Right ventricle myocardium inferior (tissue), 1 donor: ENCODE results near the gene SH3BP1. TPM values are rescaled to one million over a fixed set of nuclear protein-coding genes. Genes with fewer than 3 reads are reported as not detected.

ENCODE experiments used
- ATAC-seq: fragments of 200-7000 bp; cut with Tn5 transposase; one replicate; pipeline ENCODE4 v1.9.1; 2020; ENCODE audit warnings: mild to moderate bottlenecking, moderate library complexity
- DNase-seq: peaks from one replicate; pipeline ENCODE4 v3.0.0; 2021; ENCODE audit errors: missing footprints
- intact Hi-C: fragments of 100-400 bp; cut with DNase I; formaldehyde crosslinking; loops from one replicate; pipeline ENCODE4 v1.11.0; 2022
- total RNA-seq: library from RNA; stranded (reverse); fragmentation: NEBNext Ultra II Directional; extraction: Animal tissue kit (Norgen Biotek cat#: 25700); gene quantifications from one replicate; pipeline ENCODE4 v1.2.1, GENCODE V29; 2021
- donor health status: DM: no; HTN: yes; CAD: no; lungs with severe emphysema.

The SH3BP1 gene
- total RNA-seq, 1 donor from 2014 or later, result 1.5 TPM

DNA sequence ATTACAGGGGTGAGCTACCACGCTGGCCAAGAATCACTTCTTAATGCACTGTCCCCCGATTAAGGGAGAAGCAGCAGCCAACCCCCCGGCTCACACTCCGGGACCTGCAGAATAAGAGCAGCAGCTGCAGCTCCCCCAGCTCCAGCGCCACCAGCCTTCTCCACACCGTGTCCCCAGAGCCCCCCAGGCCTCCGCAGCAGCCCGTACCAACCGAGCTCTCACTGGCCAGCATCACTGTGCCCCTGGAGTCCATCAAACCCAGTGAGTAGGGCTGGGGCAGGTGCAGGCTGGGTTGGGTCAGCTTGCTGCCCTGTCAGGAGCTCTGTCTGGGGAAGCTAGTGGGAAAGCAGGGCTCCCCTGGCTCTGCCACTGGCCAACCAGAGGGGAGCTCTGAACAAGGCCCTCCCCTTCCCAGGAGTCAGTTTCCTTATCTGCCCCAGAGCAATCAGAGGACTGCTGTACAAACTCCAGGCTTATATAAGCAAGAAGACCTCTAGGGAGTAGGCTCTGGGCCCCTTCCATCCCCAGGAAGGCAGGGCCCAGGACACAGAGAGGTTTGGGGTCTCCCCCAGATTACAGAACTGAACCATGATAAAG is 8.5 kb upstream of the SH3BP1 start:
- intact Hi-C loops, result no loop called here
- ATAC-seq, result no peak
- DNase-seq, result peak; percentile 55

DNA sequence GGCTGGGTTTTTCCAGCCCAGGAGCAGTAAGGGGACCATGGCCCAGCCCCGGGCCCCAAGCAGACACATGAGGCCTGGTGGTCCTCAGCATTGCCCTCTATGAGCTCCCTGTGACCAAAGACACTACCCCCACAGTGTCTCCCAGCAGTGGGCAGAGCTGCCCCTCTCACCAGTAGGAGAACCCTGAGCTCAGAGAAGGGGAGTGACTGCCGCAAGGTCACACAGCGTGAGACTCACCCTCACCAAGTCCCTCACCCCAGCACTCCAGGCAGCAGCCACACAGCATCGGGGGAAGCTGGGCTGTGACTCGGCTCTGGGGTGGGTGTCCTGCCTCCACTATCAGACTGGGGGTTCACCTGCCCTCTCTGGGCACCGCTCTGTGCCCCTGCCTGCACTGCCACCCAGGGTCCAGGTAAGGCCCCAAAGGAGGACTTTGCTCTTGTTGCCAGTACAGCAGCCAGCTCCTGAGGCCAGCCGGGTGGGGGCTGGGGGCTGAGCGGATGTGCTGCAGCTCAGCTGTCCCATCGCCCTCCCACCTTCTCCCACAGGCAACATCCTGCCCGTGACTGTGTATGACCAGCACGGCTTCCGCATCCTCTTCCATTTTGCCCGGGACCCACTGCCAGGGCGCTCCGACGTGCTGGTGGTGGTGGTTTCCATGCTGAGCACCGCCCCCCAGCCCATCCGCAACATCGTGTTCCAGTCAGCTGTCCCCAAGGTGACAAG is 7.9 kb upstream of the SH3BP1 start:
- intact Hi-C loops, result no loop called here
- ATAC-seq (no peak), DNase-seq (peak; percentile 69)

DNA sequence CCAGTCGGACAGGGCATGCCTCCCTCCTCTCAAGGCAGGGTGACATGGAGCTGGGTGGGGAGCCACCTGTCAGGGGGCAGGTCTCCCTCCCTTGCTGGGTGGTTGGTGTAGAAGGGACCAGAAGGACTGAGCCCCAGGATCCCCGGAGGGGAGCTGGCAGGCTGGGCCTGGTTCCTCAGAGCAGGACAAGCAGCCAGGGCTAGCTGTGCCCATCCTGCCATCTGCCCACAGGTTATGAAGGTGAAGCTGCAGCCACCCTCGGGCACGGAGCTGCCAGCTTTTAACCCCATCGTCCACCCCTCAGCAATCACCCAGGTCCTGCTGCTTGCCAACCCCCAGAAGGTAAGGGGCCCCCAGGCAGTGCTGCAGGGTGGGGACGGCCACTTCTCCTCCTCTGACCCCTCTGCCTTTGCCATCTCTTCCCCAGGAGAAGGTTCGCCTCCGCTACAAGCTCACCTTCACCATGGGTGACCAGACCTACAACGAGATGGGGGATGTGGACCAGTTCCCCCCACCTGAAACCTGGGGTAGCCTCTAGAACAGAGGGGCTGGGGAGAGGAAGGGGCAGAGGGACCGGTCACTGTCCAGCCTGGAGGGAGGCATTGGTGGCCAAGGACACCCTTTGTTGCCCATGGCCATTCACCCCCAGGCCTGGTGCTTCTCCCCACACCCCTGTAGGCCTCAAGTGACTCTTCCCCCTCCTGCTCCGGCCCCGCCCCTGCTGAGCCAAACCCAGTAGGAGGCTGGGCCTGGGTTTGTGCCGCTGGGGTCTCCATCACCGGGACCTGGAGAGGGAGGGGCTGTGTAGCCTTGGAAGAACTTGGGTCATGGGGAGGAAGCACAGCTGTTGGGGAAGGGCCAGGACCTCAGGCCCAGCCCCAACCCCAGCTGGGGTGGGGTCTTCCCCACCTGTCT is 7.0 kb upstream of the SH3BP1 start:
- intact Hi-C loops, result no loop called here
- ATAC-seq (no peak), DNase-seq (peak; percentile 46)

DNA sequence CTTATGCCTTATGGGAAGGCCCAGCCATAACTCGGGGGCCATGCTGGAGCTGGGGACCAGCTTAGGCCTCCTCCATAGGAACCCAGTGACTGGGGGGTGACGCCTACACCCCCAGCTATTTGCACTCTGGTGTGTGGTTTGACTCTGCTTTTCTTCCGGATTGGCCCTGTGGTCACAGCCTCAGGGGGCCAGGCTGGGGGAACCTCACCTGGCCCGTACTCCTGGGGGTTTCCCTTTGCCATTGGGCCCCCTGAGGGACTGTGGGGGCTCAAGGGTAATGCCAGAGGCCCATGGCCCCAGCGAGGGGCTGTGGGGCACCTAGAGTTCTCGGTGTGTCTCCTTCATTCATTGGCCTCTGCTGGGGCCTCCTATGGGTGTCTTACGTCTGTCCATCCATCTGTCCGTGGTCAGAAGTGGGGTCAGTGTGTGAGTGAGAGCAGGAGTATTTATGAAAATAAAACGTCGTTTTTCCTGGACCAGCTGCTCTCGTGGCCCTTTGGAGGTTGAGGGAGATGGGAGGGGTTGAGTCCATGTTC is 6.3 kb upstream of the SH3BP1 start:
- DNase-seq (no peak), ATAC-seq (no peak)
- intact Hi-C loops, result no loop called here

DNA sequence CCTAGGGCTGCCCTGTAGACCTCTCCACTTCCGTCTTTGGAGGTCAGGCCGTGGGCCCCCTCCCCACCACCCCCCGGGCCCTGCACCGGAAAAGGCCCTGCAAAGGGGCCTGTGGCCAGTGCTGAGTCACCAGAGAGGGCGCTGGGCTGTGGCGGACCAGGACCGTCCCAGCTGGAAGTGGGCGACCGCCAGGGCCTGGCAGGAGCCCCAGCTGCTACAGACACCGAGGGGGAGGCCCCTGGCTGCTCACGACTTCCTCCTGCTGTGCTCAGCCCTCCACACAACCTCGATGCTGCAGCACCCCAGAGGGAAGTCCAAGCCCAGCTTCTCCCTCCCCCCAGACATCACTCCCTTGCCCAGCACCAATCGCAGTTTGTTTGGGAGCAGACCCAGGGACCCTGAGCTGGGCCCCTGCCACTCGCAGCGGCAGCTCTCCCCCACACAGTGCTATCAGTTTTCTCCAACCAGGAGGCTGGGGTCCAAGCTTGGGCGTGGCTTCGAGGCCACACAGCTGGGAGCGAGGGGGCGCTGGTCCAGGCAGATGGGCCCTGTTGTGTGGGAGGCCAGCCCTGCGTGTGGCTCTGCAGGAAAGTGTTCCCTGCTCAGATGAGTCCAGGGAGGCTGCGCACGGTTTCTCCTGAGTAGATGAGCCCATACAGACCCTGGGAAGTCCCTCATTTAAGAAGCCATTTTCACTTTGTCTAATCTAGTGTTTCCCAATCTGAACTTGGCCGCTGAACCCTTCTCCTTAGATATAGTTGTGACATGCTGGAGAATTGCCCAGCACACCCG is 5.6 kb upstream of the SH3BP1 start:
- ATAC-seq (peak; percentile 89), DNase-seq (peak; percentile 93)
- intact Hi-C loops, result no loop called here

DNA sequence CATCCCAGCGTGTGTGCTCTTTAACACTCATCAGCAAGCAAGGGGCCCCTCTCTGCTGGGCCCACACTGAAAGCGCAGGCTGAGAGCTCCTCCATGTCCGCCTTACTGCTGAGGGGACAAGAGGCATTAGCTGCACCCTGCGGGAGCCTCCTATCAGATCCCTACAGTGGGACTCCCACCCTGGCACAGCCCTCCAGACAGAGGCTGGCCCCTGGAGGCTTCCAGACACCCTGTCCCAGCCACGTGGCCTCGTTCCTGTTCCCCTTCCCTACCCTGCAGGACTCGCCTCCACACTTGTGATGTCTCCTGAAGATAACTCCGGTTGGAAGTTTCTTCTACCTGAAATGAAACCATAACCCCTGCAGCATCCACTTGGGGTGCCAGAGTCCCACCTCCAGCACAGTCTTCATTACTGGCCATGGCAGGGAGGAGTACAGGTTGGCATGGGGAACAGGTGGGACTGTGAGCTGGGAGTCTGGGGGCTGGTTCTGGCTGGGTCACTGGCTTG is 5.0 kb upstream of the SH3BP1 start:
- intact Hi-C loops, result no loop called here
- ATAC-seq (peak; percentile 40), DNase-seq (no peak)

DNA sequence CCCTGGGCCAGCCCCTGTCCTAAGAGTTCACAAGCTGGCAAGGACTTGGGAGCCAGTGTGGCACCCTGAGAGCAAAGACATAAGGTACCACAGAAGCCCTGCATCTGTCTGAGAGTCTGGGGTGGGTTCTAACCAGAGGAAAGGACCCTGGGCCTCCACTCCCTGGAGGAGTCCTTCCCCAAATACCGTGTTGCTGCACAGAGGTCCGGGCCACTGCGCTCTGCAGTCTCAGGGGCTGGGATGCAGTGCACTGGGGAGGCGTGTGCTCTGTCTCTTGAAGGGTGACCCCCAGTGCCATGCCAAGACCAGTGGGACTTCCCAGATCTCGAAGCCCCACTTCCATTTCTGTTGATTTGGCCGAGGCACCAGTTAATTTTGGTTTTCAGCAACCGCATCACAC is 4.3 kb upstream of the SH3BP1 start:
- no peak for DNase-seq
- no peak for ATAC-seq
- intact Hi-C loops, result no loop called here

DNA sequence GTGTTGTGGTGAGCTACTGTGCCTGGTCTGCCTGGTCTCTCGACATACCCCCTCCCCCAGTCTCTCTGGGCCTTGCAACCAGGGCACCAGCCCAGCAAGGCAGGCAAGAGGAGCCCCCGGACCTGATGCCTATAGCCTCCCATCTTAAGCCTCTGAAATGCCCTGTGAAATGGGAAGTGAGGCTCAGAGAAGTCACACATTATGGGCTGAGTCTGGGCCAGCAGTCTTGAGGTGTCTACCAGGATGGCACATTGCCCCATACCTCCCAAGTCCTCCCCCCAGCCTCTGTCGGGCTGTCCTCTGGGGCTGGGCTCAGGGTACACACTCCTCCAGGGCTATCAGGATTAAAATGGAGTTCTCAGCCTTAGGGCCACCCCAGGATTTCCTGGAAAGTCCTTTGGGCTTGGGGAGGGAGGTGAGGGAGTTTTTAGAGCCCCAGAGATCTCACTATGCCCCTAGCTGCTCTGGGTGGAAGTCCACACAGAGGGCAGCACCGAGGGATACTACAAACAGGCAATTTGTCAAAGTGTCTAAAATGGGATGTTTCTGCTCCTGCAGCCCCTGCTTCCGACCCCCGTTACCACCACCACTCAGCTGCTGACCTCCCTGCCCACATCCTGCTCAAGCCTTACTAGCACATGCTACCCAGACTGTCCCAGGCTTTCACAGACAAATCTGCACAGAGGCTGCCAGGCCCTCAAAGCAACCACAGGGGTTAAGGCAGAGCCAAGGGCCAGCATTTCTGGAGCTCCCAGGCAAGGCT is 3.1 kb upstream of the SH3BP1 start:
- ATAC-seq, result no peak
- no peak for DNase-seq
- intact Hi-C loops, result no loop called here

DNA sequence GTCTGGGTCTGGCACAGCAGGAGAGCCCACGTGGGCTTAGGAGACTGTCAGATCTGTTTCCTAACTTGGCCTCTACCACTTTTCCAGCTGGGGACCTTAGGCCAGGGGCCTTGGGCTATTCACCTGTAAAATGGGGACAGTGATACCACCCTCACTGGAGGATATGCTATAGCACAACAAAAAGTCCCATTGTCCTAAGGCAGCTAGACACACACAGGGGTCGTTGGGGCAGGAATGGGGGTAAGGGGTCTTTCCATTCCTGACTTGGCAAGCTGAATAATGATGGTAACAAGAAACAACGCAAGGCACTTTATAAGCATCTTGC is 2.6 kb upstream of the SH3BP1 start:
- intact Hi-C loops, result no loop called here
- no peak for DNase-seq
- ATAC-seq, result no peak

DNA sequence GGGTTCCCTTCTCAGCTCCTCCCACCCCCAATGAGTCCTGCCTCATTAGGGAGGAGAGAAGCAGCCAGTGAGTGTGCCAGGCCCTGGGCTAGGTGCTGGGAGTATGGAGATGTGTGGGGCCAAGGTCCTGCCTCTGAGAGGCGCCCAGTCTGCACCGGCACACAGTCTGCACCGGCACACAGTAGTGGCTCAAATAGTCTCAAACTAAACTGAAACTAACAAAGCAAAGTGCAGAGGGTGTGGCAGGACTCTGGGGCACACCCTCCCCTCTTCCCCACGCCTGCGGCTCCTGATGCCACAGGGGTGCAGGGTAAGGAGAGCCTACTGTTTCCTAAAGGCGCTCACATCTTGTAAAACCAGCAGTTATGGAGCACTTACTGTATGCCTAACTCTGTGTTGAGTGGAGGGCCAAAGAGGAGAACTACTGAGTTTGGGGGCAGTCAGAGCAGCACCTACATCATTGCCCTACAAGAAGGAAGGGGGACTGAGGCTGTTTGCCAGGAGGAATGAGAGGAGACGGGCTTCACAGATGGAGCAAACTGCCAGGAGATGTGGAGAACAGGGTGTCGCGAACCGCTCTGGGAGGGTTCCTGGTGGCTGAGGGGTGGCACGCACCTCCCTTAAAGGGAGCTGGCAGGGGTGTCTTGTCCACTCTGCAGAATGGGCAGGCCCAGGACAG is 939 bp upstream of the SH3BP1 start:
- ATAC-seq (no peak), DNase-seq (no peak)
- intact Hi-C loops, result no loop called here

DNA sequence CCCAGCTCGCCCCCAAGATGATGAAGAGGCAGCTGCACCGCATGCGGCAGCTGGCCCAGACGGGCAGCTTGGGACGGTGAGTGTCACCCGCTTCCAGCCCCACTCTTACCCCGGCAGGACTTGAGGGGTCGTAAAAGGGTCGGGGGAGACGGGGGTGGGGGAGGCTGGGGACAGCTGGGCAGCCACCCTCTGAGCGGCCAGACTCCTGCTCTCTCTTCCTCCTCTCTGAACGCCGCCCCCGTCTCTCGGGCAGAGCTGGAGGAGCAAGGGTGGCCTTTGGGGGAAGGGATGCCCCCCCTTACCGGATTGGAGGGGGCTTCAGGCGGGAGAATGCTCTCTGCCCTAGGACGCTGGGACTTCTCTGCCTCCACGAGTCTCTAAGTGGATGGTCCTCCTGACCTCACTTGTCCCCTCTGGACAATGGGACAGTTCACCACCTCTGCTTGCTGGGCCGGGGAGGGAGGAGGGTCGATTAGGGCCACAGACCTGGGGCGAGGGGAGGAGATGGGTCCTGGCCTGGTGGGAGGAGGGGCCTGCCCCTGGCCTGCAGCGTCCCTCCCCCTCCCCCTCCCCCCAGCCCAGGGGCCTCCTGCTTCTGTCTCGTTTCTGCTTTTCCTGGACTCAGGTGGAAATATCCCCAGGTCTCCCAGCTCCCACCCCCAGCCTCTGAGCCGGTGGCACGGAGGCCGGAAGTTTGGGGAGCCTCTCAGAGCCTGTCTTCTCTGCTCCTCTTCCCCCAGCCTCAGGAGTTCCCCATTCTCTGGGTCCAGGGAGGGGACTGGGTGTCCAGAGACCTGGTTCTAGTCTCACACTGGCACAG is 512 bp downstream of the SH3BP1 start:
- intact Hi-C loops, result loop anchor here (5.0 kb wide), 1 partner anchor 152 kb away; no protein-coding TSS in a partner anchor
- ATAC-seq (no peak), DNase-seq (peak; percentile 70)

DNA sequence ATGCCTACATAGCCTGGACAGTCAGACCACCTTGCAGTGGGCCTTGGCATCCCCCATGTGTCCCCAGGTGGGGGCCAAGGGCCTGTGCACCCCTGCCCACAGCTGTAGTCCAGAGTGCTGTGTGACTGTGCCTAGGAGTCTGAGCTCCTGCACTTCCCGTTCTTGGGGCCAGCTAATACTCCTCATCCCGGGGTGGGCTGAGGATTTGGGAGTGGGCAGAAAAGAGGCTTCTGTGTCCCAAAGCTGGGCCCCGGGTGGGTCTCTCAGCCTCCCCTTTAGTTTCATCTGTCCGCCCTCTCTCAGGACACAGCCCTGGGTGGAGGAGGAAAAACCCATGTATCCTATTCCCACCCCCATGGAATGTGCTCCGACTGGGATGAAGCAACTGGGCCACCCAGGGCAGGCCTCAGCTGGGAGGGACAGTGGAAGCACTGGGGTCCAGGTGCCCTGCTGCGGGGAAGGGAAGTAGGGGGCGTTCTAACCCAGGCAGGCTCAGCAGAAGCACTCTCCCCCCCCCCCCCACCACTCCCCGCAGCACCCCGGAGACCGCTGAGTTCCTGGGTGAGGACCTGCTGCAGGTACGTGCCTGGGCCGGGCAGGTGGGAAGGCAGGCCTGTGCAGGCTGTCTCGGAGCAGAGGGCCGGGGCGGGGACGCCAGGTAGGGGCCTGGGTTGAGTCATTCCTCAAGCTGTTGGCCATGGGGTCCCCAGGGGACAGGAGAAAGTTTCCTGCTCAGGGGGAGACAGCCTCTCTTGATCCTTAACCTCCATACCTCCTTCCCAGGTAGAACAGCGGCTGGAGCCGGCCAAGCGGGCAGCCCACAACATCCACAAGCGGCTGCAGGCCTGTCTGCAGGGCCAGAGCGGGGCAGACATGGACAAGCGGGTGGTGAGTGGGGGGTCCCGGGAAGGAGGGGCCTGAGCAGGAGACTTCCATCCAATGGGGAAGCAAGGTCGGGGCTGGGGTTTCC is 1.4 kb downstream of the SH3BP1 start:
- DNase-seq, result peak; percentile 65
- ATAC-seq, result no peak
- intact Hi-C loops, result loop anchor here (5.0 kb wide), 1 partner anchor 151 kb away; no protein-coding TSS in a partner anchor

DNA sequence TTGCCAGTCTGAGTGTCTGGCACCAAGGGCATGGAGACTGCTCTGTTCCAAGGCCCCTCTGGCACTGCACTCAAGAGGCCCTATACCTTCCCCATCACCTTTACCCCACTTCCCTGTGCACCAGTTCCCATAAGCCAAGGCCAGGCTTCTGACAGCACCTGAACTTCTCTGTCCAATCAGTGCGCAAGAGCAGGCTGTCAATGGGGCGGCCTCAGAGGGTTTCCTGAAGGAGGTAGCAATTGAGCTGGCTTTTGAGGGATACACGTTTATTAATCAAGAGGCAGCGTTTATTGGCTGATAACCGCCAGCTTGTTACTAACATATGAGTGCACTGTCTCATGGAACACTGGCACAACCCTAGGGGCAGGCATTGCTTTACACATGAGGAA is 2.1 kb downstream of the SH3BP1 start:
- intact Hi-C loops, result loop anchor here (5.0 kb wide), 1 partner anchor 151 kb away; no protein-coding TSS in a partner anchor
- no peak for ATAC-seq
- peak; percentile 22 for DNase-seq

DNA sequence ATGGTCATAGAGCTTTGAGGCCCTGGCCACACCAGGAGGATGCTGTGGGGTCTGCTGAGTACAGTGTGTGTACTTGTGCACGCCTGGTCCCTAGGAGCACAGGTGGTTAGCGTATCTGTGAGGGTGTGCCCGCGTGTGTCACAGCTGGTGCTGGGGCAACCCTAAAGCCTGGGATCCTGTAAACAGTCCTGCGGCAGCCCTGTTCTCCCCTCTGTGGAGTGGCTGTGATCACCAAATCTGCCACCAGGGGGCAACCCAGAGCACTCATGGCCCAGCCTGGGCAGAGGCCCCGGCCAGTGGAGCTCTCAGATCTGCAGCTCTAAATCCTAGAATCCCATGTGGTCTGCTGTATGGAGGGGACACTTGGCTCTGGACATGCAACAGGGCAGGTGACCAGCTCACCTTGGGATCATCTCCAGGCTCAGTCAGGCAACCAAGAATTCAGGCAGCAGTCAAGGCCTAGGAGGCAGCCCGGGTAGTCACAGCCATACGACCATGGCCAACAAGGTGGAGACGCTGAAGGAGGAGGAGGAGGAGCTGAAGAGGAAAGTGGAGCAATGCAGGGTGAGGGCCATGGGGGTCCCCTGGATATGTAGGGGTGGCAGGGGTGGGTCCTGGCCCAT is 3.9 kb downstream of the SH3BP1 start:
- peak; percentile 94 for DNase-seq
- peak; percentile 86 for ATAC-seq
- intact Hi-C loops, result loop anchor here (2.0 to 5.0 kb wide), 2 partner anchors 37 to 149 kb away; no protein-coding TSS in a partner anchor

DNA sequence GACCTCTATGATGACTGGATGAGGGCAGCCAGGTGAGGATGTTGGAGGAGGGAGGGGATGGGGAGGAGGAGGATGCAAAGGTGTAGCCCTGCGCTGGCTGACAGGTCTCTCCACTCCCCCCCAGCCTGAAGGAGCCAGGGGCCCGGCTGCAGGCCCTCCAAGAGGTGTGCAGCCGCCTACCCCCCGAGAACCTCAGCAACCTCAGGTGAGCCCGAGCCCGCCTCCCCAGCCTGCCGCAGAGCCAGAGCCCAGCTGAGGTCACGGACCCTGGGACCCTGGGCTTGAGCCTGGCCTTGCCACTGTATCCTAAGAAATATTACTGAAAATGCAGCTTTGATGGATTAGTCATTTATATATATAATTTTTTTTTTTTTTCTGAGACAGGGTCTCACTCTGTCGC is 7.8 kb downstream of the SH3BP1 start:
- intact Hi-C loops, result no loop called here
- ATAC-seq (no peak), DNase-seq (no peak)
